ENCODE measurements around the gene PTPRO.

The PTPRO gene

GRCh38 chr12:15526033-15526432, 203.7 kb downstream of the PTPRO start:
- TF ChIP-seq CTCF (IDR thresholded peaks at IDR 0.05; ENCODE audit: borderline replicate concordance, insufficient read depth, low read depth, low read length) = peak; percentile 11; the same call in 1 of the 2 replicates
- no peak overlapping the region for H3K4me3 ChIP-seq (ENCODE audit: low read depth, low read length)

- no peak overlapping the region for H3K4me3 ChIP-seq (ENCODE audit: low read depth, low read length)
- TF ChIP-seq CTCF (IDR thresholded peaks at IDR 0.05; ENCODE audit: borderline replicate concordance, insufficient read depth, low read depth, low read length) = peak; percentile 12; the same call in 1 of the 2 replicates
These were observed 205.1 kb downstream of the PTPRO start for GRCh38 chr12:15527201-15528080.

GRCh38 chr12:15528666-15529065, 206.4 kb downstream of the PTPRO start:
- no peak overlapping the region for H3K4me3 ChIP-seq (ENCODE audit: low read depth, low read length)
- TF ChIP-seq CTCF (IDR thresholded peaks at IDR 0.05; ENCODE audit: borderline replicate concordance, insufficient read depth, low read depth, low read length) = no peak

- TF ChIP-seq CTCF (IDR thresholded peaks at IDR 0.05; ENCODE audit: borderline replicate concordance, insufficient read depth, low read depth, low read length) = no peak
- no peak overlapping the region for H3K4me3 ChIP-seq (ENCODE audit: low read depth, low read length)
These were observed 208.1 kb downstream of the PTPRO start for GRCh38 chr12:15530361-15530760.

- TF ChIP-seq CTCF (IDR thresholded peaks at IDR 0.05; ENCODE audit: borderline replicate concordance, insufficient read depth, low read depth, low read length) = peak; percentile 49; the same call in 1 of the 2 replicates
- no peak overlapping the region for H3K4me3 ChIP-seq (ENCODE audit: low read depth, low read length)
These were observed 210.2 kb downstream of the PTPRO start for GRCh38 chr12:15532364-15532977.

GRCh38 chr12:15534322-15534721, 212.0 kb downstream of the PTPRO start:
- H3K4me3 ChIP-seq (ENCODE audit: low read depth, low read length) = no peak overlapping the region
- TF ChIP-seq CTCF (IDR thresholded peaks at IDR 0.05; ENCODE audit: borderline replicate concordance, insufficient read depth, low read depth, low read length) = no peak
